T-helper 1 cell treated with Interleukin-12 subunit alpha and Interleukin-12 subunit beta and Interleukin-4 antibody, amounts not matched to agents 30 ng/mL and 1 ng/mL, for 36 hours (primary cell): Measurements from ENCODE around the gene CLEC18C. TPM values are rescaled to one million over a fixed set of nuclear protein-coding genes. Genes with fewer than 3 reads are reported as not detected.
"Not testable (repeated sequence)": the region's sequence is repeated elsewhere in the genome, so short reads cannot be mapped to it uniquely, and the experiment has no call there.

Experiments used
- intact Hi-C: fragments of 100-400 bp; cut with micrococcal nuclease; formaldehyde crosslinking; loops from one replicate; pipeline ENCODE4 v1.15.1; 2024
- total RNA-seq: library from RNA; stranded (reverse); gene quantifications from 2 replicates; pipeline ENCODE4 v1.2.3, GENCODE V29; 2022

CLEC18C gene
- total RNA-seq, 1 donor from 2014 or later: 0.66 TPM

DNA sequence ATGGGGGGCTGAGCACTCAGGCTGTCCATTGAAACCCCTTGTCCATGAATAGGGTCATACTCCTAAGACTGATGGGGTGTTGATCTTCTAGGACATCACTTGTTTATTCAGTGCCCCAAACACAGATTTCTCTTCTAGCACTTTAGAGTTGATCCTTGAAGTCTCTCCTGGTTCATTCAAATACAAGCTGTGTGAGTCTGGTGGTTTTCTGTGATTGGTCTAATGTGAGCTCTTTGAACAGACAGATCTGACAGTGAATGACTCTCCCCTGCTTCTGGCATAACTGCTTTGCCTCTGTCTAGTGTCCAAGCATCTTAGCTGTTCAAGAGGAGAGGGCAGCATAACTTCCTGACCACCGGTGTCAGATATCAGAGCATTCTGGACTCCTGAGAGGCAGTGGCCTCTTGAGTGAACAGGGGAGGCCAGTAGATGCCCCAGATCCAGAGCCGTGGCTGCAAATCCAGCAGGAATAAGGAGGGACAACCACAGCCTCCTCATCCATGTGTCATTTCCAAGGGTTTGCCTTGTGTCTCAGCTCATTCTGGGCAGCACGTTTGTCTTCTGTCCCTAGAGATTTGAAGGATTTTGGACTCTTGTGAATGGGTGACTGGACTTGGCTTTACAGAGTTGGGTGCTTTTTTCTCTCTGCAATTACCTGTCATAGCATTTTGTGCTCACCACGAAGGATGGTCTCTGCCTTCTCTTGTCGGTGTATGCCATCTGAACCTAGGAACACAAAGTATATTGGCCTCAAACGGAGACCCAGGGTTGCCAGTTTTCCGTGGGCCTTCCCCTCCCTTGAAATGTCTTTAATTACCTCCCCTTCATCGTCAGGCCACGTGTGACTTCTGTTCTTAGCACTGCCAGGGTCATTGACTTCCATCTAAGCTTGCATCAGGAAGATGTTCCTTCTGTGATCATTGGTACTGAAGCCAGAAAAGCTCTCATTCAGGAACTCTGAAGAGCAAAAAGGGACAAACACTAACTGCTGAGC is 13.9 kb upstream of the CLEC18C start:
- intact Hi-C loops: no loop called here

DNA sequence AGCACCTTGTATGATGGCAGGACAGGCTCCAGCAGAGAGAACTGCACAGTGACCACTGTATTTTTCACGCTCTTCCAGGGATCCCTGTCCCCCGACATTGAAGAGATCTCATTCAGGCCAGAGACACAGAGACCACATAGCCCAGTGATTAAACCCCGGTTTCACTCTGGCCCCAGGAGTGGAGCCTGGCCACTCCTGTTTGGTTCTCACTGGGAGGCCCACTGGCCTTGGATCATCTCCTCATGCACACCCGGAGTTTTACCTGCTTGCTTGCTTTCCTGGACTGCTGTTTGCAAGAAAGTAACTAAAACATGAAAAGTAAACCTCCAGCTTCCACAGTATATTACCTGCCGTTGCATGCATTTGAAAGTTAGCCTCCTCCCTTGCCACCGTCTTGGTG is 13.2 kb upstream of the CLEC18C start:
- intact Hi-C loops: no loop called here

- intact Hi-C loops: no loop called here
Measured at GRCh38 chr16:70160821-70161220, 12.8 kb upstream of the CLEC18C start.

DNA sequence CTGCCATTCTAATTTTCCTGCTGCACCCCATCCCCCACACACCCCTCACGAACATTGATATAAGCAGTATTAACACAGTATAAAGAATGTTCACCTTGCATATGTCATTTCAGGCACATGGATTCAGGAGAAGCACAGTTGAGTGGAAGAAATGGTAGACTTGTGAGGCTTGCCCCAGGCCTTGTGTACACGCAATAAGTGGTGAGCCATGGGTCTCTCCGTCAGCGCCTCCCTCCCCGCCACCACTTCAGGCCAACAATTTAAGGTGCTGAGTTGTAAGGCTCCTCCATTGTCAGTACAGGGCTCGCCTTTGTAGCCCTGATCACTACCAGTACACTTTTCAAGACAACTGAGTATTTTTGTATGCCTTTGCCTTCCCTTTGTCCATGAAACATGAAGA is 12.2 kb upstream of the CLEC18C start:
- intact Hi-C loops: no loop called here

GRCh38 chr16:70162041-70162451 is 11.5 kb upstream of the CLEC18C start:
- intact Hi-C loops: no loop called here

DNA sequence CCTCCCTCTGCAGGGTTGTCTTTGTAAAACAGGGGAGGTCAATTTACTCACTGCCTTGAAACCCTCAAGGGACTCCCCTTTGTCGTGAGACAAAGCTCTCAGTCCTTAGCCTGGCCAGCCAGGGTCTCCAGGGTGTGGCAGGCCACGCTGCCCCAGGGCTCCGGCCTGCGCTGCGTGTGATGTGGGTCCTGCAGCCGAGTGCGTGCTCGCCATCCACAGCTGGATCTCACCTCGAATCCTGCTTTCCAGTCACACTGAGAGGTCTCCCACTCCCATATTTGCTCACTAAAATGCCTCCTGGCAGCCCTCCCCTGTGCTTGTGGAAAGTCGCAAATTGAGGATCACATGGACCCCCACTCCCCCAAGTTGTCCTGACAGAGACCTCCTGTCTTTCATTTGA is 10.0 kb upstream of the CLEC18C start:
- intact Hi-C loops: no loop called here

DNA sequence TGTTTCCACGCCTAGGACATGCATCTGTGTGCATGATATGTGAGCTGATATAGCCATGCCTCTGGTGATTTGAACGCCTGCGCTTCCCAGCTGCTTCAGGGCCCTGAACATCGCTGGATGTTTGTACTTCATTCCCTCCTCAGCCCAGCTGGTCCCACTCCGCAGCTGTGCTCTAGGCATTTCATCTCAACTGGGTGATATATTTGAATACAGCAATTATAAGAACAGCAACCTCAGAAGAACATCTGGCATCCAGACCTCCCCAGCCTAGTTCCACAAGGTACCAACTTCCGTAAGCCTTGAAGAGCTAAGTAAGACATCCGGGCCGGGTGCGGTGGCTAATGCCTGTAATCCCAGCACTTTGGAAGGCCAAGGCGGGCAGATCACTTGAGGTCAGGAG is 6.9 kb upstream of the CLEC18C start:
- intact Hi-C loops: not testable (repeated sequence)

- intact Hi-C loops: not testable (repeated sequence)
Measured at GRCh38 chr16:70173916-70174315, 329 bp downstream of the CLEC18C start.

- intact Hi-C loops: not testable (repeated sequence)
Measured at GRCh38 chr16:70174387-70174932, 873 bp downstream of the CLEC18C start.

DNA sequence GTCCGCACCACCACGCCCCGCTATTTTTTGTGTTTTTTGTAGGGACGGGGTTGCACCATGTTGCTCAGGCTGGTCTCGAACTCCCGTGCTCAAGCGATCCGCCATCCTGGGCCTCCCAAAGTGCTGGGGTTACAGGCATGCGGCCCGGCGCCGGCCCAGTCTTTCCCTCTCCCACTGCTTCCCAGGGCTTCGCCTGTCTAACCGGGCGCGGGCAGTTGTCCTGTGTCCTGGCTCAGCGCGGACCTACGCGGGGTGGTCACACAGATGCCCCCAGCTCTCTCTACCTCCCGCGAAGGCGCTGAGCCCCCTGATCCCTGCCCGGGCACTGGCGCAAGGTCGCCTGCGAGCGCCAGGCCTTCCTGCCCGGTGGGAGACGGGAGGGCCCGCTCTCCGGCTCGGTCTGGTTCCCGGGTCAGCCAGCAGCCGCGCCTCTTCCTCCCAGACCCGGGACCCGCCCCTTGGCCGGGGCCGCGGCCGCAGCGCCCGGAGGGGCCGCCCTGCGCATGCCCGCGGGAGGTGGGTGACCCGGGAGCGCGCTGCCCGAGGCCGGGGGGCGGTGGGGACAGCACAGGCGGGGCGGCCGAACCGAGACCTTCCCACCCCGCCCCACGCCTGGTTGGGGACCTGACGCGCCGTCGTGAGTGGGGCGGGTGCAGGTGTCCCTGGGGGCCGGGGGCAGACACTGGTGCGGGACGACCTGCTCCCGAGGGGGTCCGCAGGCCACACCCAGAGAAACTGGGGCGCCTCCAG is 14.4 kb downstream of the CLEC18C start:
- intact Hi-C loops: not testable (repeated sequence)

DNA sequence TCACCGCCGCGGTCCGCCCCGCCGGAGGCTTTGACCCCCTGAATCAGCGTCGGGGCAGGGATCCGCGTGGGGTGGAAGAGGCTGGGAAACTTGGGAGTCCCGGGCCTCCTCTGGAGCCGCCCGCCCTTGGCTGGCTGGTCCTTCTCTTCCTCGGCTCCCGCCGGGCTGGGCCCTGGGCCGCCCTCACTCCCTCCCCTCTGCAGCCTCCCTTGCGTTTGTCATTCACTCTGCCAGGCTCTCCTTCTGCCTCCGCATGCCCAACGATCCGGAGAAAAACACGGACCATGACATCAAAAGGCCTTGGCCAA is 15.0 kb downstream of the CLEC18C start:
- intact Hi-C loops: not testable (repeated sequence)

- intact Hi-C loops: not testable (repeated sequence)
Measured at GRCh38 chr16:70190574-70190973, 17.0 kb downstream of the CLEC18C start.

DNA sequence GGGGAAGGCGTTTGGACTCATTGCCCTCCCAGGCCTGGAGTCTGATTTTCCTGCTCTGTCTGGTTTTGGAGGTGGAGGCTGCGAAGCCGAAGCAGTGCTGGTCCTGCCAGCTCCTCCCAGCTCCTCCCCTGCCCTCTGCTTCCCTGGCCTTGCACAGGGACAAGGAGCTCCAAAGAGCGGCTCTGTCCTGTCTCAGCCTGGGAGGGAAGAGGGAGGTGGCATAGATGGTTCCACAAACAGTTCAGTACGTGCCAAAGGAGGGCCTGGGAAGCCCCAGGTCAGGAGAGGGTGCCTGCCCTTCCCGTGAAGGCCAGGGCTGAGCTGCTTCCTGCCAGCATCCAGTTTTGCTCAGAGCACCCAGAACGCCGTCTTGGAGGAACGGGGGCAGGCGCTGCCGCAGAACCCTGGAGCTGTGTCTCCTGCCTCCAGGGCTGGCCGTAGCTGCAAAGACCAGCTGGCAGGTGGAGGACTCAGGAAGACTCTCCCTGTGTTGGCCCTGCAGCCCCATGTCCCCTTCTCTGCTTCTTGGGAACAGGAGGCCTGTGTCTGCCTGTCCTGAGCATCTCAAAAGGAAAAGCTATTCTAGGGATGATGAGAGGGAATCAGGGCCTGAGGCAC is 23.2 kb downstream of the CLEC18C start:
- intact Hi-C loops: not testable (repeated sequence)

- intact Hi-C loops: not testable (repeated sequence)
Measured at GRCh38 chr16:70197611-70198010, 24.0 kb downstream of the CLEC18C start.

GRCh38 chr16:70198230-70198629 is 24.6 kb downstream of the CLEC18C start:
- intact Hi-C loops: not testable (repeated sequence)

GRCh38 chr16:70198666-70199065 is 25.1 kb downstream of the CLEC18C start:
- intact Hi-C loops: not testable (repeated sequence)

- intact Hi-C loops: not testable (repeated sequence)
Measured at GRCh38 chr16:70199170-70199569, 25.6 kb downstream of the CLEC18C start.

GRCh38 chr16:70200063-70200462 is 26.5 kb downstream of the CLEC18C start:
- intact Hi-C loops: not testable (repeated sequence)

DNA sequence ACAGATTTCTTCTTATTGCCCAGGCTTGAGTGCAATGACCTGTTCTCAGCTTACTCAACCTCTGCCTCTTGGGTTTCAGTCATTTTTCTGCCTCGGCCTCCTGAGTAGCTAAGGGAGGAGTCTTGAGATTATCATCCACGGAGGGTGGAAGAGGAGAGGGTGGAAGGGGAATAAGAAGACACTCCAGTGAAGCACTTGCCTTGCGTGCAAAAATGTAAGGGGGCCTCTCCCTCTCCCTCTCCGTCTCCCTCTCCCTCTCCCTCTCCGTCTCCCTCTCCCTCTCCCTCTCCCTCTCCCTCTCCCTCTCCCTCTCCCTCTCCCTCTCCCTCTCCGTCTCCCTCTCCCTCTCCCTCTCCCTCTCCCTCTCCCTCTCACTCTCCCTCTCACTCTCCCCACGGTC is 29.9 kb downstream of the CLEC18C start:
- intact Hi-C loops: not testable (repeated sequence)

DNA sequence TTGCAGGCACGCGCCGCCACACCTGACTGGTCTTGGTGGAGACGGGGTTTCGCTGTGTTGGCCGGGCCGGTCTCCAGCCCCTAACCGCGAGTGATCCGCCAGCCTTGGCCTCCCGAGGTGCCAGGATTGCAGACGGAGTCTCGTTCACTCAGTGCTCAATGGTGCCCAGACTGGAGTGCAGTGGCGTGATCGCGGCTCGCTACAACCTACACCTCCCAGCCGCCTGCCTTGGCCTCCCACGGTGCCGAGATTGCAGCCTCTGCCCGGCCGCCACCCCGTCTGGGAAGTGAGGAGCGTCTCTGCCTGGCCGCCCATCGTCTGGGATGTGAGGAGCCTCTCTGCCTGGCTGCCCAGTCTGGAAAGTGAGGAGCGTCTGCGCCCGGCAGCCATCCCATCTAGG is 30.4 kb downstream of the CLEC18C start:
- intact Hi-C loops: not testable (repeated sequence)

GRCh38 chr16:70204668-70205405 is 31.2 kb downstream of the CLEC18C start:
- intact Hi-C loops: not testable (repeated sequence)
